ENCODE results near the gene TNFAIP2. TPM values are rescaled to one million over a fixed set of nuclear protein-coding genes. Genes with fewer than 3 reads are reported as not detected.

Gene TNFAIP2
- total RNA-seq, 1 donor from 2014 or later, result 4.3 TPM

DNA sequence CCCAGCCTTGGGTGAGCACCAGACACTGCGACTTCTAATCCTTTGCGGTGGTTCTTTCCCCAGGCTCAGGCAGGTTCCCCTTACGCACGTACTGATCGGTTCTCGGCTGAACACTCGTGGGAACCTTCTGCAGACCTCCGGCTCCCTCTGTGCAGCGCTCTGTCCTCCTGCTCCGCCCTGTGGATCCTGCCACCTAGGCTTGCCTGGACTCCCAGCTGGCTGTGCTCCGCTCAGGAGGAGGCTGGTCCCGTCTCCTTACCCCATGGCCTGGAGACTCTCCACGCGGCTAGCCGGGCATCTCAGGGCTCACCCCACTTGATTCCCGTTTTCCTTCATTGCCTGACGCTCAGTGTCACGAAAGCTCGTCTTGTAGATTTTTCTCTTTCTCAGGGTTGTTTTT lies 34.7 kb downstream of the TNFAIP2 start:
- Mint-ChIP-seq H3K27me3 (ENCODE audit: unreplicated experiment) (no peaks in the 10 kb centered on the region), H3K27ac (ENCODE audit: unreplicated experiment) (no peak overlapping the region), H3K4me3 (ENCODE audit: unreplicated experiment) (no peak overlapping the region), H3K36me3 (ENCODE audit: unreplicated experiment) (peaks cover 3% of the 10 kb centered on the region), H3K4me1 (ENCODE audit: low read depth, unreplicated experiment) (no peaks in the 10 kb centered on the region), H3K9me3 (ENCODE audit: unreplicated experiment) (peaks cover 5% of the 10 kb centered on the region)
- TF ChIP-seq, protein P1, sequence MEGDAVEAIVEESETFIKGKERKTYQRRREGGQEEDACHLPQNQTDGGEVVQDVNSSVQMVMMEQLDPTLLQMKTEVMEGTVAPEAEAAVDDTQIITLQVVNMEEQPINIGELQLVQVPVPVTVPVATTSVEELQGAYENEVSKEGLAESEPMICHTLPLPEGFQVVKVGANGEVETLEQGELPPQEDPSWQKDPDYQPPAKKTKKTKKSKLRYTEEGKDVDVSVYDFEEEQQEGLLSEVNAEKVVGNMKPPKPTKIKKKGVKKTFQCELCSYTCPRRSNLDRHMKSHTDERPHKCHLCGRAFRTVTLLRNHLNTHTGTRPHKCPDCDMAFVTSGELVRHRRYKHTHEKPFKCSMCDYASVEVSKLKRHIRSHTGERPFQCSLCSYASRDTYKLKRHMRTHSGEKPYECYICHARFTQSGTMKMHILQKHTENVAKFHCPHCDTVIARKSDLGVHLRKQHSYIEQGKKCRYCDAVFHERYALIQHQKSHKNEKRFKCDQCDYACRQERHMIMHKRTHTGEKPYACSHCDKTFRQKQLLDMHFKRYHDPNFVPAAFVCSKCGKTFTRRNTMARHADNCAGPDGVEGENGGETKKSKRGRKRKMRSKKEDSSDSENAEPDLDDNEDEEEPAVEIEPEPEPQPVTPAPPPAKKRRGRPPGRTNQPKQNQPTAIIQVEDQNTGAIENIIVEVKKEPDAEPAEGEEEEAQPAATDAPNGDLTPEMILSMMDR (IDR thresholded peaks at IDR 0.05; ENCODE audit: partially characterized antibody, unreplicated experiment), result no peak
- DNase-seq, result no peak

DNA sequence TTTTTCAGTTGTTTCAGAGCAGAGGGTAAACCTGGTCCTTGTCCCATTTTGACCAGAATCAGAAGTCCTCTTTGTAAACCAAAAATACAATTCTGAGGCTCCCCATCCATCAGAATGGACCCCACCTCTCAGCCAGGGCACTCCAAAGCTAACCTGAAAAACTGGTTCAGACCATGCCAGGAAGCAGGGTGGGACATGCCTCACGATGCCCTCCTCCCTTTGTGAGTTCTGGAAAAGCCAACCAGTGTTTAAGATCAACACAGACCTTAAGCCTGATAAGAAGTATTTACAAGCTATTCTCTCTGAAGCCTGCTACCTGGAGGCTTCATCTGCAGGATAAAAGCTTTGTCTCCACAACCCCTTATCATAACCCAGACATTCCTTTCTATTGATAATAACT lies 35.4 kb downstream of the TNFAIP2 start:
- Mint-ChIP-seq H3K9me3 (ENCODE audit: unreplicated experiment) (peaks cover 6% of the 10 kb centered on the region), H3K36me3 (ENCODE audit: unreplicated experiment) (peaks cover 9% of the 10 kb centered on the region), H3K27me3 (ENCODE audit: unreplicated experiment) (no peaks in the 10 kb centered on the region), H3K4me1 (ENCODE audit: low read depth, unreplicated experiment) (no peaks in the 10 kb centered on the region), H3K27ac (ENCODE audit: unreplicated experiment) (no peak overlapping the region), H3K4me3 (ENCODE audit: unreplicated experiment) (no peak overlapping the region)
- DNase-seq, result no peak
- TF ChIP-seq, protein P1 (IDR thresholded peaks at IDR 0.05; ENCODE audit: partially characterized antibody, unreplicated experiment), result no peak

DNA sequence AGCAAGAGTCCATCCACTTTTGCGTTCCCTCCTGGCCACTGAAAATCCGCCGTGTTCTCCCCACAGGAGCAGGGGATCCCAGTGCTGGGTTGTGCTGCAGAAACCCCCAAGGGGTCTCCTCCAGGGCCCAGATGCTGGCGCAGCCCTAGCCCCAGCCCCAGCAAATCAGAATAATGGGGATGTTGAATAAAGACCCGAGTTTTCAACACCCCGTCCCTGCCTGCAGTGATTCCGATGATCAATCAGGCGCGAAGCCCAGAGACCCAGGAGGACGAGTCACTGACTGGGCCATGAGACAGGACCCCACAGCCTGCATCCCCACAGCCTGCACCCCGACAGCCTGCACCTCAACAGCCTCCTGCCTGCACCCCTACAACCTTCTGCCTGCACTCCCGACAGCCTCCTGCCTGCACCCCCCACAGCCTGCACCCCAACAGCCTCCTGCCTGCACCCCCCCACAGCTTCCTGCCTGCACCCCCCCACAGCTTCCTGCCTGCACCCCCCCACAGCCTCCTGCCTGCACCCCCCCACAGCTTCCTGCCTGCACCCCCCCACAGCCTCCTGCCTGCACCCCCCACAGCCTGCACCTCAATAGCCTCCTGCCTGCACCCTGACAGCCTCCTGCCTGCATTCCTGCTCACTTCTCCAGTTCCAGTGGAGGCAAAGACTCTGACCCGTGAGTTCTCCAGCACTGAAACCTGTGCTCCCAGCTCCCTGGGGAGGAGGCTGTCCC lies 37.2 kb downstream of the TNFAIP2 start:
- H3K4me1 Mint-ChIP-seq (ENCODE audit: low read depth, unreplicated experiment), result no peaks in the 10 kb centered on the region
- H3K36me3 Mint-ChIP-seq (ENCODE audit: unreplicated experiment), result peaks cover 9% of the 10 kb centered on the region
- peaks cover 4% of the 10 kb centered on the region for H3K27me3 Mint-ChIP-seq (ENCODE audit: unreplicated experiment)
- no peak overlapping the region for H3K27ac Mint-ChIP-seq (ENCODE audit: unreplicated experiment)
- DNase-seq, result no peak
- TF ChIP-seq, protein P1 (IDR thresholded peaks at IDR 0.05; ENCODE audit: partially characterized antibody, unreplicated experiment), result no peak
- no peak overlapping the region for H3K4me3 Mint-ChIP-seq (ENCODE audit: unreplicated experiment)
- peaks cover 6% of the 10 kb centered on the region for H3K9me3 Mint-ChIP-seq (ENCODE audit: unreplicated experiment)

- Mint-ChIP-seq H3K4me3 (ENCODE audit: unreplicated experiment) (no peak overlapping the region), H3K27me3 (ENCODE audit: unreplicated experiment) (peaks cover 4% of the 10 kb centered on the region), H3K9me3 (ENCODE audit: unreplicated experiment) (peaks cover 6% of the 10 kb centered on the region), H3K4me1 (ENCODE audit: low read depth, unreplicated experiment) (no peaks in the 10 kb centered on the region), H3K27ac (ENCODE audit: unreplicated experiment) (no peak overlapping the region), H3K36me3 (ENCODE audit: unreplicated experiment) (peaks cover 9% of the 10 kb centered on the region)
- DNase-seq, result no peak
- TF ChIP-seq, protein P1 (IDR thresholded peaks at IDR 0.05; ENCODE audit: partially characterized antibody, unreplicated experiment), result no peak
Measured at GRCh38 chr14:103161054-103161397, 37.8 kb downstream of the TNFAIP2 start.

GRCh38 chr14:103163199-103163598 lies 39.9 kb downstream of the TNFAIP2 start:
- H3K27ac Mint-ChIP-seq (ENCODE audit: unreplicated experiment), result no peak overlapping the region
- no peak overlapping the region for H3K4me3 Mint-ChIP-seq (ENCODE audit: unreplicated experiment)
- peaks cover 7% of the 10 kb centered on the region for H3K9me3 Mint-ChIP-seq (ENCODE audit: unreplicated experiment)
- H3K27me3 Mint-ChIP-seq (ENCODE audit: unreplicated experiment), result peaks cover 6% of the 10 kb centered on the region
- no peaks in the 10 kb centered on the region for H3K4me1 Mint-ChIP-seq (ENCODE audit: low read depth, unreplicated experiment)
- TF ChIP-seq, protein P1 (IDR thresholded peaks at IDR 0.05; ENCODE audit: partially characterized antibody, unreplicated experiment), result no peak
- H3K36me3 Mint-ChIP-seq (ENCODE audit: unreplicated experiment), result peaks cover 9% of the 10 kb centered on the region
- DNase-seq, result no peak
